T1000 (cell line): ENCODE results near the gene MNS1.
"Not testable (repeated sequence)": the region's sequence is repeated elsewhere in the genome, so short reads cannot be mapped to it uniquely, and the experiment has no call there.

Experiments
- DNase-seq: peaks from one replicate; lab custom pipeline; 2025; ENCODE audit warnings: mixed read lengths; lab: John Stamatoyannopoulos, UW

Gene MNS1

DNA sequence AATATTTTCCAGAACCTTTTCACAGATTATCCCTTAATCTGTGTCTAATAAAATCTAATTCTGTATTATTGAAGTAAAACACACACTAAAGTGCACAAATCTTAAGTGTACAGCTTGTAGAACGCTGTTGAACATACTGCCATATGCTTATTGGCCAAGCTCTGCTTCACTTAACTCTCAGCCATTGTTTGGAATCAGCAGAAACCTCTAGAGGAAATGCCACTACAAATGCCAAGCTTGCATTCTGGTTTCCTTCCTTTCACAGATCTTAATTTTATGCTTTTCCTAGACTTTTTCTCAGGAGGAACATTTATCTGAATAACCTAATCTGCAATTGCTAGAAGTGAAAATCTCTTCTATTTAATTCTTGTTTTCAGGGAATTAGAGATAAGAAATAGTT lies 10.1 kb downstream of the MNS1 start:
- DNase-seq = no peak

DNA sequence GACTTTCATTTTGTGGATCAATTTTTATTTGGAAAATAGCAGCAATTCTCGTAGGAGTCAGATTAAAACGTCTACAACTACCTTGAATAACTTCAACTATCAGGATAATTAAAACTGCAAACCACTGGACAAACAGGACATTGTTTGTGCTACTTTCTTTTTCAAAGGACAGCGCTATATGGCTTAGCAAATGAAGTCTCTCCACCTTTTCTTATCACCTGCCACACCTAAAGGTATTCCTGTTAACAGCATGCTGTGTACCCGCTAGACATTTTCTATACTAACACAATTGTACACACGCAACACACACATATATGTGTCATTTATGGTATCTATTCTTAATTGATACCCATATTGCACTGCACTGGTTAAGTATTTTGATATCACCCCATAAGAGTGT lies 19.2 kb downstream of the MNS1 start:
- DNase-seq = no peak

DNA sequence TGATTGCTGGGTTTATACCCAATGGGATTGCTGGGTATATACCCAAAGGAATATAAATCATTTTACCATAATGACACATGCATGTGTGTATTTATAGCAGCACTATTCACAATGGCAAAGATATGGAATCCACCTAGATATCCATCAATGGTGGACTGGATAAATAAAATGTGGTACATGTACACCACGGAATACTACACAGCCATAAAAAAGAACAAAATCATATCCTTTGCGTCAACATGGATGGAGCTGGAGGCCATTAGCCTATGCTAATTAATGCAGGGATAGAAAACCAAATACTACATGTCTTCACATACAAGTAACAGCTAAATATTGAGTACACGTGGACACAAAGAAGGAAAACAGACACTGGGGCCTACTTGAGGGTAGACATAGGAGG lies 22.6 kb downstream of the MNS1 start:
- DNase-seq = no peak

DNA sequence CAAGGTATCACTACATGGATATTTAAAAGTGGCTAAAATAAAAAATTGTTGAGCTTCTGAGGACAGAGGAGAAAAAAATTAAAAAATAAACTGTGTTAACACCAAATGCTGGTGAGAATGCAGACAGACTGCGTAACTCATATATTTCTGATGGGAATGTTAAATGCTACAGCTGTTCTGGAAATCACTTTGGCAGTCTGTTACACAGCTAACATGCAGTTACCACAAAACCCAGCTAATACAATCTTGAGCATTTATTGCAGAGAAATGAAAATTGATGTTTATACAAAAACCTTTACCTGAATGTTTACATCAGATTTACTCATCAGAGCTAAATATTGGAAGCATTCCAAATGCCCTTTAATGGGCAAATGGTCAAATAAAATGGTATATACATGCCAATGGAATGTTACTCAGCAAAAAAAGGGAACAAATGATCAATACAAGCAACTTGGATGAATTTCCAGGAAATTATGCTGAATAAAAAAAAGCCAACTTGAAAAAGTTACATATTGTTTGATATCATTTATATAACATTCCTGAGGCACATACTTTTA lies 24.6 kb downstream of the MNS1 start:
- no peak for DNase-seq

DNA sequence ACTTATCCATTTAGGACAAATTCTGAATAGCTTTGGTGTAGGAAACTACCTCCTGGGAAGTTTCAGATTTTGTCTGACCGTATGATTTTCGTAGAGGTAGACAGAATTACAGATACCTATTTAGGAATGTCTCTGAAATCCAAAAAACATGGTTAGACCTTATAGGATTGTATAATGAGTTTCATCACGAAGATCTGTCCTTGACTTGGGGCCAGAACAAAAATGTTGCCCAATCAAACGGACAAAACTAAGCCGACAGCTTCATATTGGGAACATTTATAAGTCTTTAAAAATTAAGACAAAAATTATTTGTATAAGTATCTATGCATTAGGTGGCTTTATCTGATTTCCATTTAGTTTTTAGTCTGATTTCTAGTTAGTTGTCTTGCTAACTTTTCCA lies 32.6 kb downstream of the MNS1 start:
- DNase-seq = no peak

DNA sequence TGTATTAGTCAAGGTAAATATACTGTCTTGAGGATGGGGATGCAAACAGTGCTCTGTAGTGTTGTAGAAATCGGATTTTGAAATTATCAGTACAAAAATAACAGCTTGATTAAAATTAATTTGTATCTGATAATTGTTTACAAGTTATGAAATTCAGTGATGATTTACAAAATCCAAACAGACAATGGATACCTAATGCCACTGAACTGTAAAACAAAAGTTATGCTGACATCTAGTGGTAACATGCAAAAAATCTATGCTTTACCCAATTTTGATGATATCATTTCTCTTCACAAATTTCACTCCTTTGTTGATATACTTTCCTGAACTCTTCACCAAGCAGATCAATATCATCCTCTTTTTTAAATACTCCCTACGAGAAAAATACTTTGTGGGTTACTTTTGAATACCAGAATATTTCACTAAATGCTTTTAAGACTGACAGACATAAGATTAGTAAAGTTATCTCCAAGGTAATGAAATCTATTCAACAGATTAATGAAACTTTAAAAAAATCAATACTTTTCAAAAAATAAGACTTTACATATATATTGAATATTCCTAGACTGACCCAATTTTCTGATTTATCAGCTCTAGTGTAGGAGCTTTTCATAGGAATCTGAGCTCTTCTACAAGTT lies 36.0 kb downstream of the MNS1 start:
- no peak for DNase-seq

DNA sequence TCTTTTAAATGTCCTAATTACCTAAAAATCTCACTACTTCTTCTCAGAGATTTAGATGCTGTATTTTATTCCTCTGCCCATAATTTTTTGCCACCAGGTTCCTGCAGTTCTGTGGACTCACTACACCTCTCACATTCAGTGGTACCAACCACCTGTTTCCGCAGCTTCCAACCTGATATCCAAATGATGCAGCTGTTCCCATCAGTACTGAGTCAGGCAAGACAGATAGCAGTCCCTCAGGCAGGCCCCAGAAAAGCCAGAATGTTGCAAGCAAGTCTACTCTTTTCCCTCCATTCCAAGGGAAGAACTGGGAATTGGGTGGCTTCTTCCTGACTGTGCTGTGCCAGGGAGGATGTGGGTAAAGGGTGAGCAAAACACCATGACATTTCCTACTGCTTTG lies 39.0 kb downstream of the MNS1 start:
- no peak for DNase-seq

DNA sequence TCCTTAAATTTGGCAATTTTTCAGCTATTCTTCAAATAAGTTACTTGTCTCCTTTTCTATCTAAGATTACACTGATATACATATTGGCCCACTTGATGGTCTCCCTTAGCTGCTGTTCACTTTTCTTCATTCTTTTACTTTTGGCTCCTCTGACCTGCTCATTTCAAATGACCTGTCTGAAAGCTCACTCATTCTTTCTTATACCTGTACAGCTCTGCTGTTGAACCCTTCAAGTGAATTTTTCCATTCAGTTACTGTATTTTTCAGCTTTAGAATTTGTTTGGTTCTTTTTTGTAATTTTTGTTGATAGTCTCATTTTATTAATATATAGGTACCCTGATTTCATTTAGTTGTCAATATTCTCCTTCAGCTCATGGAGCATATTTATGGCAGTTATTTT lies 39.7 kb downstream of the MNS1 start:
- no peak for DNase-seq

DNA sequence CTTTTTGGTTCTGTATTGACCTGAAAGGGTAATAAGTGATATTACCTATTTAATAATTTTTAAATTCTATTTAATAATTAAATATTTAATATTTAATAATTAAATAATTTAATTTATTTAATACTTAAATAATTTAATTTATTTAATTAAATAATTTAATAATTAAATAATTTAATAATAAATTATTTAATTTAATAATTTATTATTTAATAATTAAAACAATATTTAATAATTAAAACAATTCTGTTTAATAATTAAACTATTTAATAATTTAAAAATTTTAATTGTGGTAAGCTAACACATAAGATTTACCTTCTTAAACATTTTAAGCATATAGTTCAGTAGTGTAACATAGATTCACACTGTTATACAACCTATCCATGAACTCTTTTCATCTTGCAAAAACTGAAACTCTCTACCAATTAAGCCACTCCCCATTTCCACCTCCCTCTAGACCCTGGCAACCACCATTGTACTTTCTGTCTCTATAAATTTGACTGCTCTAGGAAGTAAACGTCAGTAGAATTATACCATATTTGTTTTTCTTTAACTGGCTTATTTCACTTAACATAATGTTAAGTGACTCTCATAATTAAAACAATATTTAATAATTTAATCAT lies 51.7 kb downstream of the MNS1 start:
- DNase-seq = not testable (repeated sequence)

DNA sequence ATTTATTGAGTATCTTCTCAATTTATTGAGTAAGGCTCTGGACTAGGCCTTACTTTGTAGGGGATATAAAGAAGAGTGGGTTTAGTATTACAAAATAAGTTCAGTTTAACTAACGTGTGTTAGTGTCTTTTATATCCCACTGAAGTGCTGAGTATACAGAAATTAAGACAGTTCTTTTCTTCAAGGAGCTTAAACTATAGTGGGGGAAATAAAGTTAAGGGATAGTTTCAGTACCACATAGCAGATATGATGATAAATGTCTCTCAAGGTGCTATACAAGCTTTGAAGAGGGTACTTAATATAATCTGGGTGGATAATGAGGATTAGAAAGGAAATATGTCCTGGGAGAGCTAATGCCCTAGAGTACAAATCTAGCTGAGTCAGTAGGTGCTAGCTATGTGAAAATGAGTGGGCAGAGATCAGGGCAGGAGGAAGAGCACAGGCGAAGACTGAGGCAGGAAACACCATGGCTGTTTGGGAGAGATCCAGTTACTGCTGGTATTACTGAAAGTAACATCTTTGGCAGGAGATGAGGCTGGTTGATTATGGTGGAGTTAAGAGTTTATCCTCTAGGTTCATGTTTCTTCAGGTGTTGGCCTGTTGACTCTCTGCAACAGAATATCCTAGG lies 53.7 kb downstream of the MNS1 start:
- DNase-seq = no peak

DNA sequence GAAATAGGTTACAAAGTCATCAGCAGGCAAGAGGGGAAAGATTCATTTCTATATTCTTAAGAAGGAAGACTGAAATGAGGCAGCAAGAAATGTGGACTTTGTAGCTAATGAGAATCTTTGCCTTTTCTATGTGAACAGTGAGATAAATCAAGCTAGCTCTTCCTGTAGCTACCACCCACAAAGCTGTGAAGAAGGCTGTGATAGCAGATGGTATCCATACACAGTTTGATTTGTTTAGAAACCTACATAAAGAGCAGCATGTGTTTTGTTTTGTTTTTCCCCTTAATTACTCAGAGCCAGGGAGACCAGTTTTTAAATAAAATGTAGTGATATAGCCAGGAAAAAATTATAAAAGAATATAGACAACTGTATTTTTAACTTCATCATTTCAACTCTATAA lies 54.2 kb downstream of the MNS1 start:
- DNase-seq = no peak

DNA sequence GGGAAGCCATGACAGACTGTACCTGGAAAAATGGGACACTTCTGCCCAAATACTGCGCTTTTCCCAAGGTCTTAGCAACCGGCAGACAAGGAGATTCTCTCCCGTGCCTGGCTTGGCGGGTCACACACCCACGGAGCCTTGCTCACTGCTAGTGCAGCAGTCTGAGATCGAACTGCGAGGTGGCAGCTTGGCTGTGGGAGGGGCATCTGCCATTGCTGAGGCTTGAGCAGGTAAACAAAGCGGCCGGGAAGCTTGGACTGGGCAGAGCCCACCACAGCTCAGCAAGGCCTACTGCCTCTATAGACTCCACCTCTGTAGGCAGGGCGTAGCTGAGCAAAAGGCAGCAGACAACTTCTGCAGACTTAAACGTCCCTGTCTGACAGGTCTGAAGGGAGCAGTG lies 65.7 kb downstream of the MNS1 start:
- not testable (repeated sequence) for DNase-seq

DNA sequence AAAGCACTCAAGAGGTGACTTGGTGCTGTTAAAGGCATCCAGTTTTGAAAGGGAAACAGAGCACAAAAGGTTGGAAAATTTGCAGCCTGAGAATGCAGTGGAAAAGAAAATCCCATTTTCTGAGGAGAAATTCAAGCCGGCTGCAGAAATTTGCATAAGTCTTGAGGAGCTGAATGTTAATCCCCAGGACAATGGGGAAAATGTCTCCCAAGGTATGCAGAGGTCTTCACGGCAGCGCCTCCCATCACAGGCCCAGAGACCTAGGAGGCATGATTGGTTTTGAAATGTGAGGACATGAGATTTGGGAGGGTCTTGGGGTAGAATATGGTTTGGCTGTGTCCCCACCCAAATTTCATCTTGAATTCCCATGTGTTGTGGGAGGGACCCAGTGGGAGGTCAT lies 67.6 kb downstream of the MNS1 start:
- not testable (repeated sequence) for DNase-seq

DNA sequence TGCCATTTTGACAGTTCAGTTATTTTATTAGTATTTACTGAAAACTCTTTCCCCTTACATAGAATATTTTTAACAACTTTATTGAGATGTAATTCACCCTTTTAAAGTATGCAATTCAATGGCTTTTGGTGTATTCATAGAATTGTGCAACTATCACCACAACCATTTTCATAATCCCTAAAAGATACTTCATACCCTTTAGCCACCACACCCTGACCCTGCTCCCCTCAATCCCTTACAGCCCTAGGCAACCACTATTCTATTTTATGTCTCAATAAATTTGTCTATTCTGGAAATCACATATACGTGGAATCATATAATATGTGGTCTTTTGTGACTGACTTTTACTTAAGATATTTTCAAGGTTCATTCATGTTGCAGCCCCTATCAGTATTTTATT lies 70.0 kb downstream of the MNS1 start:
- no peak for DNase-seq

DNA sequence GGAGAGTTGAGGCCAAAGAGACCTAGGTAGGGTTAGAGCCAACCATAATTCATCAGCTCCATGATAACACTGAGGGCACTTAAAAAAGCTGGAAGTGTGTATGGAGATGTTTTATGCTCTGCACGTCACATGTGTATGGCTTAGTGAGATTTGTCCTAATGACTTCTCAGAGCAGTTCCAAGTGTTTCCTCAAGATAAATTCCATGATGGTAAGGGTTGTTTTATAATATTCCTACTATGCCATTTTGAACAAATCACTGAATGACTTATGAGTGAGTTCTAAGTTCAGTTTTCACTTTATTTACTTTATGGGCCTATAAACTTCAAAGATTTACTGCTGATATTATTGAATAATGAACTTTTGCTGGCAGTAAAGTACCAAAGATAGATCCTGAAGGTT lies 71.7 kb downstream of the MNS1 start:
- no peak for DNase-seq

DNA sequence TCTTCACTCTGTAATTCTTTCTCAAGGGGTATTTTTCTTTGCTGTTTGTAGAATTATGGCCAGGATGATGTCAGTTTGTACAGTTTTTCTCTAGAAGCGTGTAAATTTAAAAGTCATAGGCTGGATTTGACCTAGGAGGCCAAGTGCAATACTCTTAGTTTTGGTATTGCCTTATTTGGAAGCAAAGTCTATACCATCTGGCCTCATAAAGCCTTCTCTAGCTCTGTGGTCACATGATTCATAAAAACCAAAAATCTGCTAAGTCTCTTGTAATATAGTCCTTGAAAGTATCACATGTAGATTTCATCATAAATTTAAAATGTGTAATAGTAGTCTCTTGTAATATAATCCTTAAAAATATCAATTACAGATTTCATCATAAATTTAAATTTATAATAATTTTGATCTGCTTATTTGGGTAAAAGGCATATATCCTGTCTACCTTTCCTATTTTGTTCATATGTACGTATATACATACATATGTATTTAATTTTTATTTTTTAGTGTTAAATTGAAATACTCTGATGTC lies 74.1 kb downstream of the MNS1 start:
- no peak for DNase-seq

DNA sequence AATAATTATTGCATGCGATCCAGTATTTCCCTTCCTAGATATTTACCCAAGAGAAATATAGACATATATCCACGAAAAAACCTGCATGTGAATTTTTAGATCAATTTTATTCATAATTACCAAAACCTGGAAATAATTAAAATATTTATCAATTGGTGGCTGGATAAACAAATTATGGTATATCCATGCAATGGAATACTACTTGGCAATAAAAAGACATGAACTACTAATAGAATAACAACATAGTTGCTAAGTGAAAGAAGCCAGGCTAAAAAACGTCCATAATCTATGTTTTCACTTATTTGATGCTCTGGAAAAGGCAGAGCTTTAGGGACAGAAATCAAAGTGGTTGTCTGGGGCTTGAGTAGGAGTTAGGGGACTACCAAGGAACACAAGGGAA lies 79.0 kb downstream of the MNS1 start:
- no peak for DNase-seq

DNA sequence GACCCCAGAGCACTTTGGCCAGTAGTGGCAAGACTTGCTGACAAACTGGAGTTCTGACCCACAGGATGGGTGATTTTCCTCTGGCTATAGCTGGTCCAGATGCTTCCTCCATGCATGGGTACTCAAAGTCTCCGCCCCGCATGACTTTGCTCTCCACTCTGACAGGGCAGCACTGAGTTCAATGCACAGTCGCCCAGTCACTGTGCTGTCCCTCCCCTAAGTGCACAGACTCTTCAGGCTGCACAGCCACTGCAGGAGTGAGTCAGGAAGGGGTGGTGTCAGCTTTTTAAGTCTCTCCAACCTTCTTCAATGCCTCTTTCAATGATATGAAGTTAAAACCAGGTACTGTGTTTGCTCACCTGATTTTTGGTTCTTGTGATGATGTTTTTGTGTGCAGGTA lies 81.9 kb downstream of the MNS1 start:
- DNase-seq = no peak
